ENCODE measurements around the gene HSPB6. TPM values are rescaled to one million over a fixed set of nuclear protein-coding genes. Genes with fewer than 3 reads are reported as not detected.

HSPB6 gene
- total RNA-seq, 2 donors from 2014 or later: 0.33 to 0.90 TPM

DNA sequence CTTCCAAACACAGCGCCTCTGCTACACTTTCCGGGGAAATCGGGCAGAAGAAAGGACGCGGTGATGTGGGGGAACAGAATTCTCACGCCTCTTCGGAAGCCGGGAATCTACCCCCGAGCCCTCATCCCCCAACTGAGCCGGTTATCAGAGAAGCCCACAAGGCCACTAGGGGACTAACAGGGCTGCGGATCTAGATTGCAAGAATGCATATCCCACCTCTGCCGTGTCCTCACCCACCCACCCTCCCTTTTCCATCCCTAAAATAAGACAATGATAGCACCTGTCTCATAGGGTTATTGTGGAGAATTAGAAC lies 15.7 kb downstream of the HSPB6 start:
- TF ChIP-seq, protein P1, sequence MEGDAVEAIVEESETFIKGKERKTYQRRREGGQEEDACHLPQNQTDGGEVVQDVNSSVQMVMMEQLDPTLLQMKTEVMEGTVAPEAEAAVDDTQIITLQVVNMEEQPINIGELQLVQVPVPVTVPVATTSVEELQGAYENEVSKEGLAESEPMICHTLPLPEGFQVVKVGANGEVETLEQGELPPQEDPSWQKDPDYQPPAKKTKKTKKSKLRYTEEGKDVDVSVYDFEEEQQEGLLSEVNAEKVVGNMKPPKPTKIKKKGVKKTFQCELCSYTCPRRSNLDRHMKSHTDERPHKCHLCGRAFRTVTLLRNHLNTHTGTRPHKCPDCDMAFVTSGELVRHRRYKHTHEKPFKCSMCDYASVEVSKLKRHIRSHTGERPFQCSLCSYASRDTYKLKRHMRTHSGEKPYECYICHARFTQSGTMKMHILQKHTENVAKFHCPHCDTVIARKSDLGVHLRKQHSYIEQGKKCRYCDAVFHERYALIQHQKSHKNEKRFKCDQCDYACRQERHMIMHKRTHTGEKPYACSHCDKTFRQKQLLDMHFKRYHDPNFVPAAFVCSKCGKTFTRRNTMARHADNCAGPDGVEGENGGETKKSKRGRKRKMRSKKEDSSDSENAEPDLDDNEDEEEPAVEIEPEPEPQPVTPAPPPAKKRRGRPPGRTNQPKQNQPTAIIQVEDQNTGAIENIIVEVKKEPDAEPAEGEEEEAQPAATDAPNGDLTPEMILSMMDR (conservative IDR thresholded peaks at IDR 0.05): peak; percentile 70
- H3K4me3 ChIP-seq (ENCODE audit: low read length): peak overlapping the region; percentile 87
- peaks cover 3% of the 10 kb centered on the region for H3K4me1 Mint-ChIP-seq
- no peak for DNase-seq
- peak overlapping the region; percentile 96 for H3K27ac ChIP-seq (ENCODE audit: low read depth, low read length)
- H3K9me3 Mint-ChIP-seq: no peaks in the 10 kb centered on the region
- no peaks in the 10 kb centered on the region for H3K9me3 ChIP-seq (ENCODE audit: control insufficient read depth, low read length)
- H3K4me1 ChIP-seq (ENCODE audit: control insufficient read depth, insufficient read depth, low read length): no peaks in the 10 kb centered on the region
- peak overlapping the region; percentile 98 for H3K27ac Mint-ChIP-seq
- peaks cover 31% of the 10 kb centered on the region for H3K36me3 ChIP-seq (ENCODE audit: control insufficient read depth, insufficient read depth, low read length)
- H3K27me3 Mint-ChIP-seq (ENCODE audit: insufficient read depth): no peaks in the 10 kb centered on the region
- peak overlapping the region; percentile 74 for H3K9ac ChIP-seq (ENCODE audit: extremely low read depth, low read length, poor library complexity, severe bottlenecking)
- H3K27me3 ChIP-seq (ENCODE audit: control insufficient read depth, insufficient read depth, low read length, poor library complexity, severe bottlenecking): no peaks in the 10 kb centered on the region
- H3K36me3 Mint-ChIP-seq (ENCODE audit: low read depth): peaks cover 31% of the 10 kb centered on the region
- peak overlapping the region; percentile 66 for H3K4me3 Mint-ChIP-seq
- WGBS, 2 experiments (ENCODE audit: insufficient coverage in 1 of 2, insufficient read length in 1 of 2): 0 to 1% methylated on average over 10 to 12 of the region's 12 CpGs

DNA sequence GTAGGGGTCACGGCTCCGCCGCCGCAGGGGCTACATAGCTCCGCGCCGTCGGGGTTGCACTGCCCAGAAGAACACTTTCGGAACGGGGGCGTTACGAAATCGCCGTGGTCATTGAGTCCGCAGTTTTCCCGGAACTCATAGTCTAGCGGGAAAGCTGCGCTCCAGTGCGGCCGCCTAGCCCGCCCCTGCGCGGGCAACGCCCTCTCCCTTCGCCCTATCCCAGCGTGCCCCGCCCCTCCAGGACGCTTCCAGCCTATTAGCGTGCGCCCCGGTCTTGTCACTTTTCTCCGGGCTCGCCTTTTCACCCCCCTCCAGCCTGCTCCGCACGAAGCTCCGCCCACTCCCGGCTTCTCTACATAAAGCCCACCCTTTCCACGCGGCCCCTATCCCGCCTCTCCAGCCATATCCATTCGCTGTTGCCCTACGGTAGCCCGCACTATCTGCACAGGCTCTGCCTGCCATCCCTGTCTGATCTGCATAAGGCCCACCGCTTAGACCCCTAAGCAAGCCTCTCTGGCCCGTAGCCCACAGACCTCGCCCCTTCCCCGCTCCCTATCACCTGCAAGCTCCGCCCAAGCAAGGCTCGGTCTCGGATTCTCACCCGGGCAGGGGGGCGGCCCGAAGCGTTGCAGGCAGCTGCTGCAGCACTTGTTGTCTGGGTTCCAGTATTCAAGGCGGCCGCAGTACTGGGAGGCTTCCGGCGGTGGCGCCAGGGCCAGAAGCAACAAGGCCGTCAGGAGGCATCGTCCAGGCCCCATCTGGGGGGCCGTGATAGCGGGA lies 16.2 kb downstream of the HSPB6 start:
- no peaks in the 10 kb centered on the region for H3K27me3 Mint-ChIP-seq (ENCODE audit: insufficient read depth)
- H3K9ac ChIP-seq (ENCODE audit: extremely low read depth, low read length, poor library complexity, severe bottlenecking): peak overlapping the region; percentile 74
- H3K27ac Mint-ChIP-seq: peak overlapping the region; percentile 98

DNA sequence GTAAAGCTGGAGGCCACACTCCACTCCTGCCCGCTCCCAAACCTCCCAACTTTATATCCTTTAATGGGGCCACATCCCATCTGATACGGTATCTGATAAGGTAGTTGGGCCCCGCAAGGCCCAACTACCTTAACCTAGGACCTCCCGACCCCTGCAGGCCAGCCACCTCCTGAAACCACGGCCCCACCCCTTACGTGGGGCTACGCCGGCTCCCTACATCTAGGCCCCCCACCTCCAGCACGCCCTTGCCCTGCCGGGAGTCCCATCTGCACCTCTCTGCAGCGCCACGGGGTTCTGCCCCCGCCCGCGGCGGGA lies 16.8 kb downstream of the HSPB6 start:
- H3K27me3 Mint-ChIP-seq (ENCODE audit: insufficient read depth): no peaks in the 10 kb centered on the region
- WGBS, 2 experiments (ENCODE audit: insufficient coverage in 1 of 2, insufficient read length in 1 of 2): 9% methylated on average over 16 of the region's 16 CpGs; no CpG with 5 or more reads in 1 of the 2 experiments
- peak overlapping the region; percentile 62 for H3K9ac ChIP-seq (ENCODE audit: extremely low read depth, low read length, poor library complexity, severe bottlenecking)

More for the DNA sequence above, 16.2 kb downstream of the HSPB6 start:
- Histone ChIP-seq H3K36me3 (ENCODE audit: control insufficient read depth, insufficient read depth, low read length) (peaks cover 36% of the 10 kb centered on the region), H3K27me3 (ENCODE audit: control insufficient read depth, insufficient read depth, low read length, poor library complexity, severe bottlenecking) (no peaks in the 10 kb centered on the region), H3K9me3 (ENCODE audit: control insufficient read depth, low read length) (no peaks in the 10 kb centered on the region), H3K4me3 (ENCODE audit: low read length) (peak overlapping the region; percentile 87), H3K27ac (ENCODE audit: low read depth, low read length) (peak overlapping the region; percentile 96), H3K4me1 (ENCODE audit: control insufficient read depth, insufficient read depth, low read length) (no peaks in the 10 kb centered on the region)
- TF ChIP-seq, protein P1 (conservative IDR thresholded peaks at IDR 0.05): no peak
- H3K9me3 Mint-ChIP-seq: no peaks in the 10 kb centered on the region
- peaks cover 35% of the 10 kb centered on the region for H3K36me3 Mint-ChIP-seq (ENCODE audit: low read depth)
- no peaks in the 10 kb centered on the region for H3K4me1 Mint-ChIP-seq
- peak overlapping the region; percentile 66 for H3K4me3 Mint-ChIP-seq
- peak; percentile 99 for DNase-seq
- WGBS, 2 experiments (ENCODE audit: insufficient coverage in 1 of 2, insufficient read length in 1 of 2): 0% methylated on average over 26 to 63 of the region's 63 CpGs

More for the DNA sequence above, 16.8 kb downstream of the HSPB6 start:
- TF ChIP-seq, protein P1 (conservative IDR thresholded peaks at IDR 0.05): no peak
- Mint-ChIP-seq H3K27ac (peak overlapping the region; percentile 98), H3K36me3 (ENCODE audit: low read depth) (peaks cover 39% of the 10 kb centered on the region), H3K4me1 (no peaks in the 10 kb centered on the region), H3K9me3 (no peaks in the 10 kb centered on the region), H3K4me3 (peak overlapping the region; percentile 66)
- Histone ChIP-seq H3K4me3 (ENCODE audit: low read length) (peak overlapping the region; percentile 87), H3K27ac (ENCODE audit: low read depth, low read length) (peak overlapping the region; percentile 60), H3K36me3 (ENCODE audit: control insufficient read depth, insufficient read depth, low read length) (peaks cover 37% of the 10 kb centered on the region), H3K27me3 (ENCODE audit: control insufficient read depth, insufficient read depth, low read length, poor library complexity, severe bottlenecking) (no peaks in the 10 kb centered on the region), H3K9me3 (ENCODE audit: control insufficient read depth, low read length) (no peaks in the 10 kb centered on the region), H3K4me1 (ENCODE audit: control insufficient read depth, insufficient read depth, low read length) (no peaks in the 10 kb centered on the region)
- no peak for DNase-seq

All from endodermal cell (in vitro differentiated cells).